ENCODE results near the gene TSPAN3. TPM values are rescaled to one million over a fixed set of nuclear protein-coding genes. Genes with fewer than 3 reads are reported as not detected.

The TSPAN3 gene
- total RNA-seq, 2 donors from 2014 or later, result 215 to 256 TPM

DNA sequence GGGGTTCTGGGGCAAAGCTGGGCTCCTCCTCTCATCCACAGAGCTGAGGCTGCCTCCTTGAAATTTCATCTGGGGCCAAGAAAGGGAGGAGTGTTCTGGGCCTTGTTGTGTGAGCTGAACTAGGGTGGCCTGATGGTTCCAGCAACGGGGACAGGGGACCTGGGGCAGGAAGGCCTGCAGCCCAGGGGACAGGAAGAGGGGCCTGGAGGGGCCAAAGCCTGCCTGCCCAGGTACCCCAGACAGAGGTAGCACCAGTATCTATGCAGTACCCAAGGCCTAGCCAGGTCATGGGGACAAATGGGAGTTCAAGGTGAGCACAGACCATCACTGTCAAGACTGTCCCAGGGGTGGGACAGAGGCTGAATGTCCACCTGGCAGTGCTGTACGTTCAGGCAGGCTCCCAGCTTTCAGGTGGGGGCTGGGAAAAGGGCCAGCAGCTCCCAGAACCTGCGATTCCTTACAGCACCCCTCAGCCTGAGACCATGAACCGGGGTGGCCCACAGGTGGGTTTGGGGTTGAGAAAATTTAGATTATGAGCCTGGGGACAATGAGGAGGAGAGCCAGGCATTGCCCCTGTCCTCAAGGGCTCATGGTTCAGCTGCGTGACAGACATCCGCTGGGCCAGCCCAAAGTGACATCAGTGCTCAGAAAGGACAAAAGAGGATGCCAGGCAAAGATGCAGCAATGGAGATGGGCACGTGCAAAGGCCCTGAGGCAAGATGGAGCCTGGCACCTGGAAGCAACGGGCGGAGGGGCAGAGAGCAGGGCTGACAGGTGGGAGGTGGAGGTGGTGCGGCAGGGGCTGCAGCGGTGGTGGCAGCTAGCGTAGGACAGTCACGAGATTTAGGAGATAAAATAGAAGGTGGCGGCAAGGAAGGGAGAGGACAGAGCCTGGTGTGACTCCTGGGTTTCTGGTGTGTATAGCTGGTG, 48.0 kb downstream of the TSPAN3 start:
- Histone ChIP-seq H3K36me3 (no peaks in the 10 kb centered on the region), H3K9me3 (no peaks in the 10 kb centered on the region), H3K27me3 (replicated peaks; ENCODE audit: insufficient read depth) (no peaks in the 10 kb centered on the region), H3K4me3 (no peak overlapping the region), H3K4me1 (ENCODE audit: control insufficient read depth in 1 of 2, low read depth in 2 of 2) (peaks cover 0 to 15% of the 10 kb centered on the region in 2 donors), H3K27ac (no peak overlapping the region)
- ATAC-seq (ENCODE audit: insufficient number of reproducible peaks, low FRiP score, low read depth), result no peak
- no peak for DNase-seq (ENCODE audit: low spot score)
- TF ChIP-seq, protein P1, sequence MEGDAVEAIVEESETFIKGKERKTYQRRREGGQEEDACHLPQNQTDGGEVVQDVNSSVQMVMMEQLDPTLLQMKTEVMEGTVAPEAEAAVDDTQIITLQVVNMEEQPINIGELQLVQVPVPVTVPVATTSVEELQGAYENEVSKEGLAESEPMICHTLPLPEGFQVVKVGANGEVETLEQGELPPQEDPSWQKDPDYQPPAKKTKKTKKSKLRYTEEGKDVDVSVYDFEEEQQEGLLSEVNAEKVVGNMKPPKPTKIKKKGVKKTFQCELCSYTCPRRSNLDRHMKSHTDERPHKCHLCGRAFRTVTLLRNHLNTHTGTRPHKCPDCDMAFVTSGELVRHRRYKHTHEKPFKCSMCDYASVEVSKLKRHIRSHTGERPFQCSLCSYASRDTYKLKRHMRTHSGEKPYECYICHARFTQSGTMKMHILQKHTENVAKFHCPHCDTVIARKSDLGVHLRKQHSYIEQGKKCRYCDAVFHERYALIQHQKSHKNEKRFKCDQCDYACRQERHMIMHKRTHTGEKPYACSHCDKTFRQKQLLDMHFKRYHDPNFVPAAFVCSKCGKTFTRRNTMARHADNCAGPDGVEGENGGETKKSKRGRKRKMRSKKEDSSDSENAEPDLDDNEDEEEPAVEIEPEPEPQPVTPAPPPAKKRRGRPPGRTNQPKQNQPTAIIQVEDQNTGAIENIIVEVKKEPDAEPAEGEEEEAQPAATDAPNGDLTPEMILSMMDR (IDR thresholded peaks at IDR 0.05), result no peak

DNA sequence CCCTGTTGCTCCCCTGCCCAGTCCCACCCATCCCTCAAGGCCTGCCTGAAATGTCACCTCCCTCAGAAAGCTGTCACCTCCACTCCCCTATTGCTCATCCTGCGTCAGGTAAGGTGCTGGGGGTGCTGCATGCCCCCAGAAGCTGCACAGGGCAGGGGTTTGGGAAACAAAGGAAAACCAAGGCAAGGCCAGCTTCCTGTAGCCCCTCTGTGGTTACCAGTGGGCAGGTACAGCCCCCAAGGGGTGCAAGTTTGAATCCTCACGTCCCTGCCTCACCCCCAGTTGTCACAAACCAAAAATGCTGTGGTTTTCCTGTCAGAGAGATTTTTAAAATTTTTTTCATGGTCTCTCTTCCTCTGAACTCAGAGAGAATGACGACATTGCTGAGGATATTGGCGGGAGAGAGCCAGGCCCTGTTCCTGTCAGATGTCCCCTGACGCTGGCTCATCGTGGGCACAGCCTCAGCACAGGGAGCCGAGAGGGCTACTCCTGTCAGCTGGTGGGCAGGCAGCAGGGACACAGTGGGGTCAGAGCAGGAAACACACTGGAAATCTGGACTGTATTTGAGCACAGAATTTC, 49.0 kb downstream of the TSPAN3 start:
- H3K36me3 ChIP-seq, result no peaks in the 10 kb centered on the region
- no peak overlapping the region for H3K27ac ChIP-seq
- ATAC-seq (ENCODE audit: insufficient number of reproducible peaks, low FRiP score, low read depth) (no peak), DNase-seq (ENCODE audit: low spot score) (no peak)
- H3K27me3 ChIP-seq (replicated peaks; ENCODE audit: insufficient read depth), result no peaks in the 10 kb centered on the region
- H3K4me3 ChIP-seq, result no peak overlapping the region
- peaks cover 0 to 12% of the 10 kb centered on the region in 2 donors for H3K4me1 ChIP-seq (ENCODE audit: control insufficient read depth in 1 of 2, low read depth in 2 of 2)
- no peaks in the 10 kb centered on the region for H3K9me3 ChIP-seq
- TF ChIP-seq, protein P1 (IDR thresholded peaks at IDR 0.05), result no peak

DNA sequence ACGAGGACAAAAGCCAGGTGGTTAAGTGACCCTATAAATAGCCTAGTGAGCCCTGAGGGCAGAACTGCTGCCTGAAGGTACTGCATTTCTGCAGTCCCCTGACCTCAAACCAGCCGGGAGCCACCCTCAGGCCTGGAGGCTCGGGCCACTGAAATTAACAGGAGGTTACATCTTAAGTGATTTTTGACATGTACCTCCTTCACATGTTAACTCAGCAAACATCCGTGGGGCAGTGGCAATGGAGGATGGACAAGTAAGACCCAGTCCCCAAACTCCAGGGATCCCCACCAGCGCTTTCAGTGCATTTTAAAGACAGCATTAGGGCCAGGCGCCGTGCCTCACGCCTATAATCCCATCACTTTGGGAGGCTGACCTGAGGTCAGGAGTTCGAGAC, 49.8 kb downstream of the TSPAN3 start:
- DNase-seq (ENCODE audit: low spot score) (no peak), ATAC-seq (ENCODE audit: insufficient number of reproducible peaks, low FRiP score, low read depth) (no peak)
- TF ChIP-seq, protein P1 (IDR thresholded peaks at IDR 0.05), result no peak
- H3K4me1 ChIP-seq (ENCODE audit: control insufficient read depth in 1 of 2, low read depth in 2 of 2), result peaks cover 0 to 5% of the 10 kb centered on the region in 2 donors
- no peaks in the 10 kb centered on the region for H3K36me3 ChIP-seq
- H3K4me3 ChIP-seq, result no peak overlapping the region
- H3K27me3 ChIP-seq (replicated peaks; ENCODE audit: insufficient read depth), result no peaks in the 10 kb centered on the region
- no peak overlapping the region for H3K27ac ChIP-seq
- H3K9me3 ChIP-seq, result no peaks in the 10 kb centered on the region

DNA sequence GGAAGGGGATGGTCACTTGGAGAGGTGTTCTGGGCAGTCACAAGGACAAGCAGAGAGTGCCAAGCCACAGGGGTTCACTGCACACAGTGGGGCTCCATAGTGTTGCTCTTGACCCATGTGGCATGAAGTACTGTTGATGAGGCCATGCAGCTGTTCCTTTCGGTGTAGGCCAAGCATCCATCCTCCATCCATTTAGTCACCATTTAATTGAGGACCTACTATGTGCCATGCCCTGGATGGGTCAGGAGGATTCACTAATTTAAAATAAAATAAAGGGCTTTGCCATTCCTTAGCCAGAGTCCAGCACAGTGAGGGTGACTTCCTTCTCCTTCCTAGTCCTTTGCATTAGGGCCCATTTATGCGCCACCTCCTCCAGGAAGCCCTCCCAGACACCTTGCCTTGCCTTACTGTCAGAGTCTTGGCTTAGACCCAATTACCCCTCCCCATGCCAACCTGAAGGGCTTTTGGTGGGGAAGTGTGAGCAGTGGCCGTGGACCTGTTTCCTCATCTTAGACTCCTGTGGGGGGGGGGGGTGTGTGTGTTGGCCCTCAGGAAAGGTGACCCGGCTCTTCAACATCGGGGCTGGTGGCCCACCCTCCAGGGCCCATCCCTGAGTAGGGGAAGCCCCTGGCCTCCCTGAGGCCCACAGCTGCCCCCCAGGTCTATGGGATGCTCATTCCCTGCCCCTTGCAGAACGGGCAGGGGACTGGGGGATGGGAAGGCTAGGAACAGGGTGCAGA, 50.4 kb downstream of the TSPAN3 start:
- Histone ChIP-seq H3K4me3 (no peak overlapping the region), H3K4me1 (ENCODE audit: control insufficient read depth in 1 of 2, low read depth in 2 of 2) (peaks cover 2 to 10% of the 10 kb centered on the region in 2 donors), H3K27me3 (replicated peaks; ENCODE audit: insufficient read depth) (no peaks in the 10 kb centered on the region), H3K36me3 (no peaks in the 10 kb centered on the region), H3K27ac (no peak overlapping the region), H3K9me3 (no peaks in the 10 kb centered on the region)
- DNase-seq (ENCODE audit: low spot score), result no peak
- no peak for ATAC-seq (ENCODE audit: insufficient number of reproducible peaks, low FRiP score, low read depth)
- TF ChIP-seq, protein P1 (IDR thresholded peaks at IDR 0.05), result no peak

Measured in thoracic aorta (tissue), 2 donors.